Raji (cell line): ENCODE measurements around the gene SELENOV.

Source experiments
- POLR2A ChIP-seq: IDR thresholded peaks from 2 replicates; pipeline ENCODE4 v1.6.1; 2011; ENCODE audit warnings: low read depth, low read length, control low read depth; ENCODE audit not compliant: insufficient read depth

The SELENOV gene

GRCh38 chr19:39555883-39556282 is 40.9 kb downstream of the SELENOV start:
- TF ChIP-seq POLR2A, result no peak

DNA sequence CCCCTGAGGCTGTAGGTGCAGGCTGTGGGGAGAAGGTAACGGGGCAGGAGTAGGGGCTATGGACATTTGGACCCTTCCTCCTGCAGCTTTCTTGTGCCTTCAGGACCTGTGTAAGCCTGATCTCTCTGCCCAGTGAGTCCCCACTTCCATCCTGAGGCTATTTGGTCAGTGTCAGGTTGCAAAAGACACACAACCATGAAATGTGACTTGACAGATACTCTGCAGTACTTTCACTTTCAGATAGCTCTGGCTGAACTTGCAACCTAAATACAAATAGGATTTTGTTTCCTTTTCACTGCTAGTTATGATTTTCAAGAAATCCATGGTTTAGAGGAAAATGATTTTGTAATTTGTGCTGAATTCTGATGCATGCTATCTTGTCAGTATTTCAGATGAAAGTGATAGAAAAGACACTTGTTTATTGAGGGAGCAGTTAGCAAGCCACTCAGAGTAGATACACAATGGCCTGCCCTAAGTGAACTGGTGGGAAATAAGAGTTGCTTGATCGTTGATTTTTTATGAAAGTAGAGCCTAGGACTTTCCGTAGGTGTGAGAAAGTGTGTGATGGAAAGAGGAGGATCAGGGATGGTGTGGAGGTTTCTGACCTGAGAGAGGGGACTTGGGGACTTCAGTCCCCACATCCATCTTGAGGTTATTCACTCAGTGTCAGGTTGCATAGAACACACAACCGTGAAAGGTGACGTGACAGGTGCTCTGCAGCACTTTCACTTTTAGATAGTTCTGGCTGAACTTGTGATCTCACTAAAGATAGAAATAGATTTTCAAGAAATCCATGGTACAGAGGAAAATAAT is 43.1 kb downstream of the SELENOV start:
- TF ChIP-seq POLR2A, result no peak

- no peak for TF ChIP-seq POLR2A
These were observed 43.7 kb downstream of the SELENOV start for GRCh38 chr19:39558624-39559117.

DNA sequence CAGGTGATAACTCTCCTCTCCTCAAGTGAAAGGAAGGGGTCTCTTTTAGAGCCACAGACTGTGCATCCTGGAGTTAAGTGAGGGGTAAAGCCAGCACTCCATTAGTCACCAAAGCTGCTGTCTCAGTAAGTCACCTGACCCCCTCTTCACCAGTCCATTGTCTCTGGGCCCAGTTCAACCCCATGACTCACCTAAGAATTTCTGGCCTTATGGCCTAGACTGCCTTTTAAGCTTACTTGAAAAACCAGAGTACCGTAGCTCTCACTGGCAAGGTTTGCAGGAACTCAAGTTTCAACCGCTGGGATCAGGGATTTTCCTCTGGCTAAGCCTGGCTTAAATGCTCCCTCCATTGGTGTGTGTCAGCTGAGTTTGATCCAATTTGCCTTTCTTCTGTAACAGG is 48.5 kb downstream of the SELENOV start:
- no peak for TF ChIP-seq POLR2A

DNA sequence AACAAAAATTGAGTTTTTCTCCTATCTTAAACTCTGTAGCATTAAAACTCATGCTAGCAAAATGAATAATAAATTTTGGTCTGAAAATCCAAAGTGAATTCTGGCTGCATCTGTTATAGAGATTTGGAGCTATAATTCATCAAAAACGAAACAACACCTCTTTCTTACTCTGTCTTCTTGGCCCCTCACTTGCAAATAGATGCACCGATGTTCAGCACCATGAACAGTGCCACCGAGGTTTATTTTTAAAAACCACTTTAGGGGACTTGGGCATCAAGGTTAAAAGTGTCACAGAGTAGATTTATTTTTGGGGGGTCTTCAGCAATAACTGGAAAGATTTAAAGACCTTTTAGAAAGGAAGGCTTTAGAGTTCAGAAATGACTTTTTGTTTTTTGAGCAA is 51.1 kb downstream of the SELENOV start:
- no peak for TF ChIP-seq POLR2A

GRCh38 chr19:39568604-39569003 is 53.7 kb downstream of the SELENOV start:
- no peak for TF ChIP-seq POLR2A
